ENCODE data around the gene SELENOT. TPM values are rescaled to one million over a fixed set of nuclear protein-coding genes. Genes with fewer than 3 reads are reported as not detected.

SELENOT gene
- total RNA-seq, 1 donor from 2014 or later, result 135 TPM

- TF ChIP-seq CTCF (IDR thresholded peaks at IDR 0.05; ENCODE audit: insufficient read depth, low read length, poor library complexity, severe bottlenecking), result no peak
- no peaks in the 10 kb centered on the region for H3K36me3 ChIP-seq (ENCODE audit: control insufficient read depth, insufficient read depth, low read length)
- H3K4me3 ChIP-seq (ENCODE audit: low read depth, low read length), result no peak overlapping the region
- DNase-seq (ENCODE audit: low read depth), result no peak
- no peaks in the 10 kb centered on the region for H3K27me3 ChIP-seq (ENCODE audit: control insufficient read depth, insufficient read depth, low read length)
Observed at GRCh38 chr3:150675587-150675986, 72.5 kb downstream of the SELENOT start.

Other genes with a start within 250 kb of the SELENOT start
- gene TSC22D2, start 195.0 kb upstream of the SELENOT start, total RNA-seq, result 13.3 and 16.8 TPM in 2 replicates
- gene SERP1, start 56.8 kb upstream of the SELENOT start, total RNA-seq, result 334 and 360 TPM in 2 replicates
- gene EIF2A, start 56.5 kb upstream of the SELENOT start, total RNA-seq, result 136 and 149 TPM in 2 replicates
- 0.07 TPM in 1 of 2 replicates, not detected in the other for gene ERICH6, start 100.6 kb downstream of the SELENOT start, total RNA-seq
- 31.7 and 48.1 TPM in 2 replicates for gene SIAH2, start 159.8 kb downstream of the SELENOT start, total RNA-seq